WI38 (cell line): ENCODE measurements around the gene AGAP1.

Experiments
- H3K4me3 ChIP-seq: 2 replicates; pipeline ENCODE4 v1.5.1; 2011; ENCODE audit warnings: low read depth, mild to moderate bottlenecking, control low read depth, low read length
- TF ChIP-seq, protein P1 (sequence below): IDR thresholded peaks from 2 replicates; pipeline ENCODE4 v1.5.1; 2012; ENCODE audit warnings: low read depth, mild to moderate bottlenecking, control low read depth, low read length

The AGAP1 gene

DNA sequence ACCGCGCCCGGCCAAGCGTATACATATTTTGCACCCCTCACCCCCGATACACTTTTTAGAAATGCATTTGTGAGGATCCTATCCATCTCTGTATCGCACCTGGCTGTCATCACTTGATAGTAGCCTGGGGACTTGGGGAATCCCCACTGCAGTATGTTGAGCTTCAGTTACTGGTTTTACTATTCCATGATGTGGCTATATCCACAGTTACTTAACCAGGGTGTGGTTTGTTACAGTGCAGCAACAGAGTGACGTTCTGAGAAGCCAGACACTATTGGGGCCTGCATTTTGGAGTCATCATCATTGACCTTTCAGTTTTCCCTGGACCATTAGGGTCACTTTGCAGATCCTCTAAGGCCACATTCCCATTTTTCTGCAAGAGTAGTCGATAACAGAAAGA is 212.7 kb downstream of the AGAP1 start:
- TF ChIP-seq, protein P1, sequence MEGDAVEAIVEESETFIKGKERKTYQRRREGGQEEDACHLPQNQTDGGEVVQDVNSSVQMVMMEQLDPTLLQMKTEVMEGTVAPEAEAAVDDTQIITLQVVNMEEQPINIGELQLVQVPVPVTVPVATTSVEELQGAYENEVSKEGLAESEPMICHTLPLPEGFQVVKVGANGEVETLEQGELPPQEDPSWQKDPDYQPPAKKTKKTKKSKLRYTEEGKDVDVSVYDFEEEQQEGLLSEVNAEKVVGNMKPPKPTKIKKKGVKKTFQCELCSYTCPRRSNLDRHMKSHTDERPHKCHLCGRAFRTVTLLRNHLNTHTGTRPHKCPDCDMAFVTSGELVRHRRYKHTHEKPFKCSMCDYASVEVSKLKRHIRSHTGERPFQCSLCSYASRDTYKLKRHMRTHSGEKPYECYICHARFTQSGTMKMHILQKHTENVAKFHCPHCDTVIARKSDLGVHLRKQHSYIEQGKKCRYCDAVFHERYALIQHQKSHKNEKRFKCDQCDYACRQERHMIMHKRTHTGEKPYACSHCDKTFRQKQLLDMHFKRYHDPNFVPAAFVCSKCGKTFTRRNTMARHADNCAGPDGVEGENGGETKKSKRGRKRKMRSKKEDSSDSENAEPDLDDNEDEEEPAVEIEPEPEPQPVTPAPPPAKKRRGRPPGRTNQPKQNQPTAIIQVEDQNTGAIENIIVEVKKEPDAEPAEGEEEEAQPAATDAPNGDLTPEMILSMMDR, result no peak

GRCh38 chr2:235707411-235708096 is 213.7 kb downstream of the AGAP1 start:
- TF ChIP-seq, protein P1, result no peak

More for the DNA sequence above, 212.7 kb downstream of the AGAP1 start:
- H3K4me3 ChIP-seq, result no peak overlapping the region

DNA sequence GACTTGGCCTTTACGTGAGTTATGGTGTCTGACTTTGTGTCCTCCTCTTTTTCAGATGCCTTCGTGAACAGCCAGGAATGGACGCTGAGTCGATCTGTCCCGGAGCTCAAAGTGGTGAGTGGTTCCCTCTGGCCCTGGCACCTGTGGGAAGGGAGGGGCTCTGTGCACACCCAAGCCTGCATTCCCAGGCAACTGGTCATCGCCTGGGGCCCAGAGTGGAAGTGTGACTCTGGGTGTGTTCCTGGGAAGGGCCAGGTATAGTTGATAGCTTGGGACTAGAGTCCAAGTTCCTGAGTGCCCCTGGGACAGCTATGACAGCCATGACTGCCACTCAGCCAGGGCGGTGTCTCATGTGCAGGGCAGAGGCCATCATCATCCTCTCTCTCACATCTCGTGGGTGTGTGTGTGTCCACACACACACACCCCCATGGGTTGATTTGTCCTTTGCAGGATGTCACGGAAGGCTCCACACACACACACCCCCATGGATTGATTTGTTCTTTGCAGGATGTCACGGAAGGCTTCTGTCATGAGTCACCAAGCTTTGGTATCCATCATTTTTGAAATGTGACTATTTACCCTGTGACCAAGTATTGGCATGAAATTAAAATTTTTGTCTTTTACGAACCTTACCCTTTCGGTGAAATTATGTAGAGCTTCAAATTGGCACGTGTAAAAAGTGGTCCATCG is 215.4 kb downstream of the AGAP1 start:
- H3K4me3 ChIP-seq, result no peak overlapping the region
- TF ChIP-seq, protein P1, result no peak

More at GRCh38 chr2:235707411-235708096, 213.7 kb downstream of the AGAP1 start:
- H3K4me3 ChIP-seq, result no peak overlapping the region

- TF ChIP-seq, protein P1, result no peak
- H3K4me3 ChIP-seq, result no peak overlapping the region
Measured at GRCh38 chr2:235709969-235710879, 216.4 kb downstream of the AGAP1 start.

DNA sequence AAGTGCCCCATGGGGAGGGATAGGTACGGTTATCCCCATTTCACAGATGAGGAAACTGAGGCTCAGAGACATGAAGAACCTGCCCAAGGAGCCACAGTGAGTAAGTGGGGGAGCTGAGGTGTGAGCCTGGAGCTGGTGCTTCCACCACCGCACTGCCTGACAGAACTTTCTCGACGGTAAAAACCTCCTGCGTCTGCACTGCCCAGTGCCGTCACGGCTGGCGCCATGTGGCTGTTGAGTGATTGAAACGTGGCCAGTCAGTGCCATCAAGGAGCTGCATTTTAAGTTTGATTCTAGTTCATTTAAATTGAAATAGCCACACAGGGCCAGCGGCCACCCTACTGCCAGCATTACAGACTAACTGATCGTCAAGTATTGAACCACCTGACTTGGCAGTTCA is 217.1 kb downstream of the AGAP1 start:
- H3K4me3 ChIP-seq, result no peak overlapping the region
- TF ChIP-seq, protein P1, result no peak

- TF ChIP-seq, protein P1, result no peak
Measured at GRCh38 chr2:235711527-235711926, 217.7 kb downstream of the AGAP1 start.

More at GRCh38 chr2:235711527-235711926, 217.7 kb downstream of the AGAP1 start:
- H3K4me3 ChIP-seq, result no peak overlapping the region
